Measurements from ENCODE around the gene QPCTL.
"Not testable (repeated sequence)": the region's sequence is repeated elsewhere in the genome, so short reads cannot be mapped to it uniquely, and the experiment has no call there.

QPCTL gene

DNA sequence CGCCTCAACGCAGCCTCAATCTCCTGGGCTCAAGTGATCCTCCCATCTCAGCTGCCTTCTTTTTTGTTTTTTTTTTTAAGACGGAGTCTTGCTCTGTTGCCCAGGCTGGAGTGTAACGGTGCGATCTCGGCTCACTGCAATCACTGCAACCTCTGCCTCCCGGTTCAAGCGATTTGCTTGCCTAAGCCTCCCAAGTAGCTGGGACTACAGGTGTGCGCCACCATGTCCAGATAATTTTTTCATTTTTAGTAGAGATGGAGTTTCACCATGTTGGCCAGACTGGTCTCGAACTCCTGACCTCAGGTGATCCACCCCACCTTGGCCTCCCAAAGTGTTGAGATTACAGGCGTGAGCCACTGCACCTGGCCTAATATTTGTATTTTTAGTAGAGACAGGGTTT is 27.6 kb downstream of the QPCTL start:
- not testable (repeated sequence) for H3K4me3 ChIP-seq (ENCODE audit: low read length in 2 of 2); H3K27ac ChIP-seq (replicated peaks; ENCODE audit: low read length)

DNA sequence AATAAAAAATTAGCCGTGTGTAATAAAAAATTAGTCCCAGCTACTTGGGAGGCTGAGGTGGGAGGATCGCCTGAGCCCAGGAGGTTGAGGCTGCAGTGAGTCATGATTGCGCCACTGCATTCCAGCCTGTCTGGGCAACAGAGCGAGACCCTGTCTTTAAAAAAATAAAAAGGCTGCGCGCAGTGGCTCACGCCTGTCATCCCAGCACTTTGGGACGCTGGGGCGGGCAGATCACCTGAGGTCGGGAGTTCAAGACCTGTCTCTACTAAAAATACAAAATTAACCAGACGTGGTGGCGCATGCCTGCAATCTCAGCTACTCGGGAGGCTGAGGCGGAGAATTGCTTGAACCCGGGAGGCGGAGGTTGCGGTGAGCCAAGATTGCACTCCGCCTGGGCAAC is 36.2 kb downstream of the QPCTL start:
- WGBS, 2 donors (ENCODE audit: extremely low coverage in 2 of 2, insufficient read length in 2 of 2, insufficient replicate concordance in 1 of 2), result no CpG with 5 or more reads among the region's 18 CpGs
- H3K27me3 ChIP-seq (ENCODE audit: control insufficient read depth in 3 of 3, insufficient read depth in 3 of 3, low read depth in 1 of 3, low read length in 3 of 3); H3K27ac ChIP-seq (replicated peaks; ENCODE audit: low read length); H3K79me1 ChIP-seq (ENCODE audit: low read depth, low read length); H3K9me3 ChIP-seq (replicated peaks in 1 of 2; ENCODE audit: control insufficient read depth in 2 of 2, insufficient read depth in 1 of 2, low read depth in 1 of 2, low read length in 2 of 2); H4K91ac ChIP-seq (ENCODE audit: low read depth, low read length, poor library complexity); H3K18ac ChIP-seq (ENCODE audit: low read length); H3K23ac ChIP-seq (ENCODE audit: low read depth, low read length, poor library complexity); H3K9ac ChIP-seq (ENCODE audit: low read depth, low read length, poor library complexity); H3K14ac ChIP-seq (ENCODE audit: low read length); H3K4me3 ChIP-seq (ENCODE audit: low read length in 2 of 2); H2BK5ac ChIP-seq (ENCODE audit: low read length); H2BK15ac ChIP-seq (ENCODE audit: low read length); H2AFZ ChIP-seq (ENCODE audit: low read length); H3K4me2 ChIP-seq (ENCODE audit: insufficient read depth, low read length, poor library complexity, severe bottlenecking); DNase-seq (ENCODE audit: low spot score); H2BK12ac ChIP-seq (ENCODE audit: low read length); H3K4me1 ChIP-seq (ENCODE audit: control insufficient read depth in 2 of 2, insufficient read depth in 1 of 2, low read depth in 1 of 2, low read length in 2 of 2); H2AK5ac ChIP-seq (ENCODE audit: low read depth, low read length); H2BK120ac ChIP-seq (ENCODE audit: low read depth, low read length); H3K4ac ChIP-seq (ENCODE audit: low read length); H4K8ac ChIP-seq (ENCODE audit: low read depth, low read length): not testable (repeated sequence)
- peaks cover 0 to 14% of the 10 kb centered on the region in 2 donors for H3K36me3 ChIP-seq (replicated peaks in 1 of 2; ENCODE audit: control insufficient read depth in 2 of 2, insufficient read depth in 2 of 2, low read length in 2 of 2)

More for the DNA sequence above, 27.6 kb downstream of the QPCTL start:
- peaks cover 3 to 41% of the 10 kb centered on the region in 2 donors for H3K36me3 ChIP-seq (replicated peaks in 1 of 2; ENCODE audit: control insufficient read depth in 2 of 2, insufficient read depth in 2 of 2, low read length in 2 of 2)
- H3K23ac ChIP-seq (ENCODE audit: low read depth, low read length, poor library complexity); DNase-seq (ENCODE audit: low spot score); H3K18ac ChIP-seq (ENCODE audit: low read length); H2AK5ac ChIP-seq (ENCODE audit: low read depth, low read length); H3K14ac ChIP-seq (ENCODE audit: low read length); H3K9me3 ChIP-seq (replicated peaks in 1 of 2; ENCODE audit: control insufficient read depth in 2 of 2, insufficient read depth in 1 of 2, low read depth in 1 of 2, low read length in 2 of 2); H3K4me2 ChIP-seq (ENCODE audit: insufficient read depth, low read length, poor library complexity, severe bottlenecking); H2BK15ac ChIP-seq (ENCODE audit: low read length); H3K9ac ChIP-seq (ENCODE audit: low read depth, low read length, poor library complexity); H2BK12ac ChIP-seq (ENCODE audit: low read length); H2AFZ ChIP-seq (ENCODE audit: low read length); H3K27me3 ChIP-seq (ENCODE audit: control insufficient read depth in 3 of 3, insufficient read depth in 3 of 3, low read depth in 1 of 3, low read length in 3 of 3); H2BK120ac ChIP-seq (ENCODE audit: low read depth, low read length); H2BK5ac ChIP-seq (ENCODE audit: low read length); H4K91ac ChIP-seq (ENCODE audit: low read depth, low read length, poor library complexity); H4K8ac ChIP-seq (ENCODE audit: low read depth, low read length); H3K4ac ChIP-seq (ENCODE audit: low read length): not testable (repeated sequence)
- peaks cover 10 to 15% of the 10 kb centered on the region in 2 donors for H3K4me1 ChIP-seq (ENCODE audit: control insufficient read depth in 2 of 2, insufficient read depth in 1 of 2, low read depth in 1 of 2, low read length in 2 of 2)
- WGBS, 2 donors (ENCODE audit: extremely low coverage in 2 of 2, insufficient read length in 2 of 2, insufficient replicate concordance in 1 of 2), result no CpG with 5 or more reads among the region's 11 CpGs
- peaks cover 12% of the 10 kb centered on the region for H3K79me1 ChIP-seq (ENCODE audit: low read depth, low read length)

DNA sequence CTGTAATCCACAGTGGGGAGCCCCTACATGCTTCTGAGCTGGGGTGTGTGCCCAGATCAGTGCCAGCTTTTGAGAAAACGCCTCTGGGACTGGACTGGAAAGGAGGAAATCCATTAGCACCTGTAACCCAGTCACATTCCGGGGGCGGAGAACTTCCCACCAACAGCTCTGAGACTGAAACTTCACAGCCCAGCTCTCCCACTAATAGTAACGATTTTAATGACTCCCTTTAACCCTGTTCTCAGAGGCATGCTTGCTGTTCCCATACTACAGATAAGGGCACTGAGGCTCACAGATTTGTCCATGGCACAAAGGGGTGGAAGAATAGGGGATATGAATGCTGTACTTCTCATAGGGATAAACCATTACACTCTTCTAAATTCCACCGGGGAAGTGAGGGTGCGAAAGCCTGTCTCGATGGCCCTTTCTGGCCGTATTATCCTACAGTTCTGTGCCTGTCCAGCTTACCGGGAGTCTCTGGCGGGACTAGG is 37.4 kb downstream of the QPCTL start:
- Histone ChIP-seq H3K9ac (ENCODE audit: low read depth, low read length, poor library complexity) (peak overlapping the region; percentile 89), H2BK5ac (ENCODE audit: low read length) (no peak overlapping the region), H4K91ac (ENCODE audit: low read depth, low read length, poor library complexity) (no peak overlapping the region), H4K8ac (ENCODE audit: low read depth, low read length) (no peak overlapping the region), H3K4me1 (ENCODE audit: control insufficient read depth in 2 of 2, insufficient read depth in 1 of 2, low read depth in 1 of 2, low read length in 2 of 2) (peaks cover 0 to 7% of the 10 kb centered on the region in 2 donors), H3K27ac (replicated peaks; ENCODE audit: low read length) (no peak overlapping the region), H3K27me3 (ENCODE audit: control insufficient read depth in 3 of 3, insufficient read depth in 3 of 3, low read depth in 1 of 3, low read length in 3 of 3) (no peaks in the 10 kb centered on the region), H3K9me3 (replicated peaks in 1 of 2; ENCODE audit: control insufficient read depth in 2 of 2, insufficient read depth in 1 of 2, low read depth in 1 of 2, low read length in 2 of 2) (no peaks in the 10 kb centered on the region), H3K4me3 (ENCODE audit: low read length in 2 of 2) (peak overlapping the region; percentile 74 to 93), H2BK15ac (ENCODE audit: low read length) (no peak overlapping the region), H3K14ac (ENCODE audit: low read length) (no peak overlapping the region), H3K18ac (ENCODE audit: low read length) (peak overlapping the region; percentile 50), H2AK5ac (ENCODE audit: low read depth, low read length) (peak overlapping the region; percentile 98), H3K4ac (ENCODE audit: low read length) (no peak overlapping the region), H2BK120ac (ENCODE audit: low read depth, low read length) (peak overlapping the region; percentile 83), H3K23ac (ENCODE audit: low read depth, low read length, poor library complexity) (no peak overlapping the region), H3K79me1 (ENCODE audit: low read depth, low read length) (peaks cover 2% of the 10 kb centered on the region), H2BK12ac (ENCODE audit: low read length) (no peak overlapping the region), H3K4me2 (ENCODE audit: insufficient read depth, low read length, poor library complexity, severe bottlenecking) (peak overlapping the region; percentile 74), H3K36me3 (replicated peaks in 1 of 2; ENCODE audit: control insufficient read depth in 2 of 2, insufficient read depth in 2 of 2, low read length in 2 of 2) (peaks cover 0 to 11% of the 10 kb centered on the region in 2 donors), H2AFZ (ENCODE audit: low read length) (peak overlapping the region; percentile 85)
- no peak for DNase-seq (ENCODE audit: low spot score)
- no CpG with 5 or more reads among the region's 10 CpGs for WGBS, 2 donors (ENCODE audit: extremely low coverage in 2 of 2, insufficient read length in 2 of 2, insufficient replicate concordance in 1 of 2)

DNA sequence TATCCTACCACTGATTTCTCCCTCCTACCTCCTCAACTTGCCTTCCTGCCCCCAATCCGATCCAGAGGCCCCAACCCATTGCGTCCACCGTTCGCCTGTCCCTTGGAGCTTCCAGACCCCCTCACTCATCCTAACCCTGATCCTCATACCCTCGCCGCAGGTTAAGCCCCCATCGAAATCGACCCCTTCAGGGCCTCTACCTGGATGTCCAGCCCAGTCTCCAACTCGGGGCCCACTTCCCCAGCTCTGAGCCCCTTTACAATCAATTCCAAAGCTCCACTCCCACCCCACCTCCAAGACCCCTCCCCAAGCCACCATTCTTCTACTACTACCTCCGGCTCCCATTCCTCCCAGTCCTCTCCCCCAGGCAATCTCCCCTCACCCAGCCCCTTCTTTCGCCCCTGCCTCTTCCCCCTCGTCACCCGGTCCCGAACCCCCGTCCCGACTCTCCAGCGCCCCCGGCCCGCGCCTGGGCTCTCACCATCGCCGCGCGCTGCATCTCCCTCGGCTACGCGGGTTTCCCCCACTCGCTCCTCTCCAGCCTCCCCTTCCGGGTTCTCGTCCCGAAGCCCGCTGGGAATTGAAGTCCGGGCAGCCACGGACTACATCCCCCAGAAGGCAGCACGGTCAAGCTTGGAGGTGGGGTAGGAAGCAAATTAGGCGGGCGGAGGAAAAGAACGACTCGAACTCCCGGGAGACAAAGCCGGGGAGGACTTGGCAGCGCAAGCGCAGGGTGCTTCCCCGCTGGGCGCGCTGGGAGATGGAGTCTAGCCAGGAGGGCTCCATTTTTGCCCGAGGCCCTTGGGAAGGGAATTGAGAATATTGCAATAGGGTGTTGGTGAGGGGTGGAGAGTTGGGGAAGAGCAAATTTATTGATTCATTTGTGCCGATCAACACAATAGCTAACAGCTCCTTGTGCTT is 38.2 kb downstream of the QPCTL start, which contains the start of gene FBXO46:
Gene FBXO46, minus strand, starts transcription at position 529 of the 921 bp plus-strand sequence. CDS start 17,401 bp downstream, outside the sequence.
- peak within 1 kb of the TSS; percentile 97 for H3K23ac ChIP-seq (ENCODE audit: low read depth, low read length, poor library complexity)
- H3K4me1 ChIP-seq (ENCODE audit: control insufficient read depth in 2 of 2, insufficient read depth in 1 of 2, low read depth in 1 of 2, low read length in 2 of 2), result peaks cover 0 to 7% of the 10 kb centered on the region in 2 donors
- H3K36me3 ChIP-seq (replicated peaks in 1 of 2; ENCODE audit: control insufficient read depth in 2 of 2, insufficient read depth in 2 of 2, low read length in 2 of 2), result peaks cover 0 to 5% of the 10 kb centered on the region in 2 donors
- H3K27me3 ChIP-seq (ENCODE audit: control insufficient read depth in 3 of 3, insufficient read depth in 3 of 3, low read depth in 1 of 3, low read length in 3 of 3), result no peaks in the 10 kb centered on the region
- H3K4me3 ChIP-seq (ENCODE audit: low read length in 2 of 2), result peak within 1 kb of the TSS; percentile 74 to 93
- H2BK15ac ChIP-seq (ENCODE audit: low read length), result peak within 1 kb of the TSS; percentile 26
- peak within 1 kb of the TSS; percentile 85 for H2AFZ ChIP-seq (ENCODE audit: low read length)
- H3K4me2 ChIP-seq (ENCODE audit: insufficient read depth, low read length, poor library complexity, severe bottlenecking), result peak within 1 kb of the TSS; percentile 74
- no peak within 1 kb of the TSS for H4K91ac ChIP-seq (ENCODE audit: low read depth, low read length, poor library complexity)
- H2BK120ac ChIP-seq (ENCODE audit: low read depth, low read length), result peak within 1 kb of the TSS; percentile 83
- peak within 1 kb of the TSS; percentile 9 for H3K27ac ChIP-seq (replicated peaks; ENCODE audit: low read length)
- peak within 1 kb of the TSS; percentile 89 for H3K9ac ChIP-seq (ENCODE audit: low read depth, low read length, poor library complexity)
- DNase-seq (ENCODE audit: low spot score), result peak; percentile 94
- H2BK12ac ChIP-seq (ENCODE audit: low read length), result peak within 1 kb of the TSS; percentile 10
- peak within 1 kb of the TSS; percentile 98 for H2AK5ac ChIP-seq (ENCODE audit: low read depth, low read length)
- H3K4ac ChIP-seq (ENCODE audit: low read length), result no peak within 1 kb of the TSS
- H3K14ac ChIP-seq (ENCODE audit: low read length), result peak within 1 kb of the TSS; percentile 75
- peak within 1 kb of the TSS; percentile 71 for H2BK5ac ChIP-seq (ENCODE audit: low read length)
- no peaks in the 10 kb centered on the region for H3K79me1 ChIP-seq (ENCODE audit: low read depth, low read length)
- H3K9me3 ChIP-seq (replicated peaks in 1 of 2; ENCODE audit: control insufficient read depth in 2 of 2, insufficient read depth in 1 of 2, low read depth in 1 of 2, low read length in 2 of 2), result no peaks in the 10 kb centered on the region
- H4K8ac ChIP-seq (ENCODE audit: low read depth, low read length), result no peak within 1 kb of the TSS
- peak within 1 kb of the TSS; percentile 50 for H3K18ac ChIP-seq (ENCODE audit: low read length)
- WGBS, 2 donors (ENCODE audit: extremely low coverage in 2 of 2, insufficient read length in 2 of 2, insufficient replicate concordance in 1 of 2), result no CpG with 5 or more reads among the region's 48 CpGs

Measured in neuronal stem cell (in vitro differentiated cells).